Measurements from ENCODE around the gene IRGQ. TPM values are rescaled to one million over a fixed set of nuclear protein-coding genes. Genes with fewer than 3 reads are reported as not detected.
"Not testable (repeated sequence)": the region's sequence is repeated elsewhere in the genome, so short reads cannot be mapped to it uniquely, and the experiment has no call there.

The IRGQ gene
- polyA plus RNA-seq, 2 donors: 3.1 to 4.1 TPM

DNA sequence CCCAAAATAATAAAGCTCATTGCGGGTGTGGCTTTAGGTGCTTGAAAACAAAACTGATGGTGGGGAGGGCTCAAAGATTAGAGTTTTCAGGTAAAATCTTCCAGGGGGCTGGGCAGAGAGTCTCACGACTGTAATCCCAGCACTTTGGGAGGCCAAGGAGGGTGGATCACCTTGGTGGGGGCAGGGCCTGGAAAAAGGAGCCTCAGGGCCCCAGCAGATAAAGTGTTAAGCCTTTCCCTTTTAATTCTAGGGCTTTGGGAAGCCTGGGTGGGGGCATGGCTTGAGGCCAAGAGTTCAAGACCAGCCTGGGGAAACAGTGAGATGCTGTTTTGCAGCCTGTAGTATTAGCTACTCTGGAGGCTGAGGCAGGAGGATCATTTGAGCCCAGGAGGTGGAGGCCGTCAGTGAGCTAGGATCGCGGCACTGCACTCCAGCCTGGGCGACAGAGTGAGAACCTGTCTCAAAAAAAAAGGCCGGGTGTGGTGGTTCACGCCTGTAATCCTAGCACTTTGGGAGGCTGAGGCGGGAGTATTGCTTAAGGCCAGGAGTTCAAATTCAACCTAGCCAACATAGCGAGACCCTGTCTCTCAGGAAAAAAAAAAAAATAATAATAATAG is 1.7 kb downstream of the IRGQ start:
- H3K4me3 ChIP-seq (ENCODE audit: low read depth in 1 of 2, low read length in 2 of 2): peak overlapping the region in 1 of 2 donors; percentile 57

DNA sequence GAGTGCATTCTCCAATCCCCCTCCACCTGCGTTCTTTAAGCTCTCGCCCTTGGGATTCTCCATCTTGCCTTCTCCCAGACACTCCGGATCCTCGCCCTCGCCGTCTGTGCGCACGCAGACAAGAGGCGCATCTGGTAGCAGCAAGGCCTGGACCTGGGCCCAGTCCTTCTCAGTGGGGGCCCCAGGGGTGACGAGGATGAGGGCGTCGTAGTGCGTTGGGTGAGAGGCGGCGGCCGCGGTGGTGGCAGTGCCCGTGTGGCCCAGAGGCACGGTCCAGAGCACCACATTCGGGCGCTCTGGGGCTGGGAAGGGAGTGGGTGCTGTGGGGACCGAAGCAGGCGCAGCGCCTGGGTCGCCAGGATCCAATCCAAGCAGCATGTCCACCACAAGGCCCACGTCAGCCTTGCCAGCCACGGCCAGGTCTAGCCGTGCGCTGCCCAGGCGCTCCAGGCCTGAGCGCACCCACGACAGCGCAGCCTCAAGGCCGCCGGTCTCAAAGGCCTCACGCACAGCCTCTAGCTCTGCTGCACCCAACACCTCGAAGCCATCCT is 3.1 kb downstream of the IRGQ start:
- H3K4me1 ChIP-seq (ENCODE audit: control insufficient read depth in 2 of 2, insufficient read depth in 2 of 2, low read length in 1 of 2): peaks cover 7 to 8% of the 10 kb centered on the region in 2 donors
- H3K9me3 ChIP-seq (ENCODE audit: control insufficient read depth in 2 of 2, insufficient read depth in 1 of 2, low read depth in 1 of 2, low read length in 1 of 2): no peaks in the 10 kb centered on the region
- WGBS, 2 donors: 93 to 94% methylated on average over 37 of the region's 37 CpGs
- H3K27ac ChIP-seq (ENCODE audit: low read depth in 2 of 2, low read length in 1 of 2): no peak overlapping the region
- no peak overlapping the region for H3K4me3 ChIP-seq (ENCODE audit: low read depth in 1 of 2, low read length in 2 of 2)
- H3K27me3 ChIP-seq (ENCODE audit: control insufficient read depth in 1 of 2, insufficient read depth in 2 of 2, low read length in 2 of 2): no peaks in the 10 kb centered on the region
- peaks cover 0 to 22% of the 10 kb centered on the region in 2 donors for H3K36me3 ChIP-seq (ENCODE audit: control insufficient read depth in 2 of 2, insufficient read depth in 2 of 2, low read length in 1 of 2)

More for the DNA sequence above, 1.7 kb downstream of the IRGQ start:
- 83 to 84% methylated on average over 10 of the region's 10 CpGs for WGBS, 2 donors
- Histone ChIP-seq H3K9me3 (ENCODE audit: control insufficient read depth in 2 of 2, insufficient read depth in 1 of 2, low read depth in 1 of 2, low read length in 1 of 2) (no peaks in the 10 kb centered on the region), H3K27ac (ENCODE audit: low read depth in 2 of 2, low read length in 1 of 2) (no peak overlapping the region), H3K27me3 (ENCODE audit: control insufficient read depth in 1 of 2, insufficient read depth in 2 of 2, low read length in 2 of 2) (no peaks in the 10 kb centered on the region), H3K4me1 (ENCODE audit: control insufficient read depth in 2 of 2, insufficient read depth in 2 of 2, low read length in 1 of 2) (peaks cover 7 to 8% of the 10 kb centered on the region in 2 donors), H3K36me3 (ENCODE audit: control insufficient read depth in 2 of 2, insufficient read depth in 2 of 2, low read length in 1 of 2) (peaks cover 4 to 28% of the 10 kb centered on the region in 2 donors)

DNA sequence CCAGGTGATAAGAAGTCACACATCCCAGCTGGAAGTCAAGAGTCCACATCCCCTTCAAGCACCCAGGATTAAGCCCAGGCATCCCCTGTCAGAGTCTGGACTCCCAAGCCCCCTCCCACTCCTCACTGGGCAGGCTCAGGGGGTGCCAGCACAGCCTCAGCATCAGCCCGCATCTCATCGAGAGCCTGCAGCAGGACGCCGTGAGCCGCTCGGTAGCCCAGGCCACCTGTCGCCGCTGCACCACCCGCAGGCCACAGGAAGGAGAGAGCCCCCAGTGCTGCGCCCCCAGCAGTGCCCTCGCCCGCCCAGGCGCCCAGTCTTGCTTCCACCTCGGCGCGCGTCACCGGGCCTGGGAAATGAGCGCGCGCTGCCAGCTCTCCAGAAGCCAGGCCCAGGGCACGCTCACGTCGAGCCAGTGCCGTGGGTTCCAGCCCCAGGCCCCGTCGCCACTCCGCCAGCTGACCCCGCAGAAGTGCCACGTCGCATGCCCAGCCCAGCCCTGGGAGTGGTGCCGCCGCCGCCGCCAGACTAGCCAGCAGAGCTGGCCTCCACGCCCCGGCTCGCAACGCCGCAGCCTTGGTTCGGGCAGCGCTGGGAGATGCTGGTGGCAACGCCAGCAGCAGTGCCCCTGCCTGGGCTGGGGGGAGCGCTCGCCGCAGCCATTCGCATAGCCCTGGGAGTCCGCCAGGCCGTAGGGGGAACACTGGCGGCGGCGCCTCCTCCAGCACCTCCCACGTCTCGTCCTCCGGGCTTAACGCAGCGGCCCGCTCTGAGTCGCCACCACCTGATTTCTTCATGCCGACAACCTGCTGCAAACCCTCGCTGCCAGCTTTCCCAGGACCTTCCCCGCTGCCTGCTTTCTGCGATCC is 3.8 kb downstream of the IRGQ start:
- 94 to 96% methylated on average over 60 to 63 of the region's 63 CpGs for WGBS, 2 donors
- Histone ChIP-seq H3K36me3 (ENCODE audit: control insufficient read depth in 2 of 2, insufficient read depth in 2 of 2, low read length in 1 of 2) (peaks cover 0 to 22% of the 10 kb centered on the region in 2 donors), H3K27me3 (ENCODE audit: control insufficient read depth in 1 of 2, insufficient read depth in 2 of 2, low read length in 2 of 2) (no peaks in the 10 kb centered on the region), H3K27ac (ENCODE audit: low read depth in 2 of 2, low read length in 1 of 2) (no peak overlapping the region), H3K4me3 (ENCODE audit: low read depth in 1 of 2, low read length in 2 of 2) (no peak overlapping the region), H3K4me1 (ENCODE audit: control insufficient read depth in 2 of 2, insufficient read depth in 2 of 2, low read length in 1 of 2) (peaks cover 4 to 6% of the 10 kb centered on the region in 2 donors), H3K9me3 (ENCODE audit: control insufficient read depth in 2 of 2, insufficient read depth in 1 of 2, low read depth in 1 of 2, low read length in 1 of 2) (no peaks in the 10 kb centered on the region)

DNA sequence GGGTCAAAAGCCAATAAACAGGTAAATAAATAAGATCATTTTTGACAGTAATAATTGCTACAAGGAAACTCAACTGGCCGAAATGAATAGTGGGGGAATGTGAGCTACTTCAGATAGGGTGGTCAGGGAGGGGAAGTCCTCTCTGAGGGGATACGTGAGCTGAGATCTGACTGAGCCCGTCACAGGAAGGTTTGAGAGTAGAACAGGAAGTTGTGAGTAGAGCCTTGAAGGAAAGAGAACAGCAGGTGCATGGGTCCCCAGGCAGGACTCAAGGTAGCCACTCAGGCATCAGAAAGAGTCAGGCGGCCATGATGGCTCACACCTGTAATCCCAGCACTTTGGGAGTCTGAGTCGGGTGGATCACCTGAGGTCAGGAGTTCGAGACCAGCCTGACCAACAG is 6.3 kb downstream of the IRGQ start:
- Histone ChIP-seq H3K27ac (ENCODE audit: low read depth in 2 of 2, low read length in 1 of 2) (no peak overlapping the region), H3K4me3 (ENCODE audit: low read depth in 1 of 2, low read length in 2 of 2) (no peak overlapping the region), H3K36me3 (ENCODE audit: control insufficient read depth in 2 of 2, insufficient read depth in 2 of 2, low read length in 1 of 2) (peaks cover 3 to 24% of the 10 kb centered on the region in 2 donors)

DNA sequence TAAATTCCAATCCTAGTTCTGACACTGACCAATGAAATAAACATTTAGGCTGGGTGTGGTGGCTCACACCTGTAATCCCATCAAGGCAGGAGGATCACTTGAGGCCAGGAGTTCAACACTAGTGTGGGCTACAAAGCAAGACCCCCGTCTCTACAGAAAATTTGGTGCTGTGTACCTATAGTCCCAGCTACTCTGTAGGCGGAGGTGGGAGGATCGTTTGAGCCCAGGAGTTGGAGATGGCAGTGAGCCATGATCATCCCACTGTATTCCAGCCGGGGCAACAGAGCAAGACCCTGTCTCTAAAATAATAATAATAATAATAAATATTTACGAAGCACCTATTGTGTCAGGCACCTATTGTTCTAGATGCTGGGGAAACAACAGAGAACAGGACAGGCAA is 6.7 kb downstream of the IRGQ start:
- no peaks in the 10 kb centered on the region for H3K9me3 ChIP-seq (ENCODE audit: control insufficient read depth in 2 of 2, insufficient read depth in 1 of 2, low read depth in 1 of 2, low read length in 1 of 2)
- no peak overlapping the region for H3K4me3 ChIP-seq (ENCODE audit: low read depth in 1 of 2, low read length in 2 of 2)
- 86 to 89% methylated on average over 5 of the region's 5 CpGs for WGBS, 2 donors
- H3K27me3 ChIP-seq (ENCODE audit: control insufficient read depth in 1 of 2, insufficient read depth in 2 of 2, low read length in 2 of 2): no peaks in the 10 kb centered on the region
- peaks cover 3 to 24% of the 10 kb centered on the region in 2 donors for H3K36me3 ChIP-seq (ENCODE audit: control insufficient read depth in 2 of 2, insufficient read depth in 2 of 2, low read length in 1 of 2)
- H3K4me1 ChIP-seq (ENCODE audit: control insufficient read depth in 2 of 2, insufficient read depth in 2 of 2, low read length in 1 of 2): no peaks in the 10 kb centered on the region
- H3K27ac ChIP-seq (ENCODE audit: low read depth in 2 of 2, low read length in 1 of 2): no peak overlapping the region

More for the DNA sequence above, 6.3 kb downstream of the IRGQ start:
- Histone ChIP-seq H3K4me1 (ENCODE audit: control insufficient read depth in 2 of 2, insufficient read depth in 2 of 2, low read length in 1 of 2) (no peaks in the 10 kb centered on the region), H3K27me3 (ENCODE audit: control insufficient read depth in 1 of 2, insufficient read depth in 2 of 2, low read length in 2 of 2) (no peaks in the 10 kb centered on the region), H3K9me3 (ENCODE audit: control insufficient read depth in 2 of 2, insufficient read depth in 1 of 2, low read depth in 1 of 2, low read length in 1 of 2) (no peaks in the 10 kb centered on the region)
- 80 to 84% methylated on average over 6 of the region's 6 CpGs for WGBS, 2 donors

DNA sequence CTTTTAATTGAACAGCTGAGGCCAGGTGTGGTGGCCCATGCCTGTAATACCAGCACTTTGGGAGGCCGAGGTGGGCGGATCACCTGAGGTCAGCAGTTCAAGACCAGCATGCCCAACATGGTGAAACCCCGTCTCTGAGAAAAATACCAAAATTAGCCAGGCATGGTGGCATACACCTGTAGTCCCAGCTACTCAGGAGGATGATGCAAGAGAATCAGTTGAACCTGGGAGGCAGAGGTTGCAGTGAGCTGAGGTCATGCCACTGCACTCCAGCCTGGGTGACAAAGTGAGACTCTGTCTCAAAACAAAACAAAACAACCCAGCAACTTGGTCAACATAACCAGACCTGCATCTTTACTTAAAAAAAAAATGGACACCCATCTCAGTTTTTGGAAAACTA is 8.9 kb downstream of the IRGQ start:
- not testable (repeated sequence) for H3K4me3 ChIP-seq (ENCODE audit: low read depth in 1 of 2, low read length in 2 of 2); H3K36me3 ChIP-seq (ENCODE audit: control insufficient read depth in 2 of 2, insufficient read depth in 2 of 2, low read length in 1 of 2); H3K27ac ChIP-seq (ENCODE audit: low read depth in 2 of 2, low read length in 1 of 2); H3K9me3 ChIP-seq (ENCODE audit: control insufficient read depth in 2 of 2, insufficient read depth in 1 of 2, low read depth in 1 of 2, low read length in 1 of 2); H3K27me3 ChIP-seq (ENCODE audit: control insufficient read depth in 1 of 2, insufficient read depth in 2 of 2, low read length in 2 of 2); H3K4me1 ChIP-seq (ENCODE audit: control insufficient read depth in 2 of 2, insufficient read depth in 2 of 2, low read length in 1 of 2)
- WGBS, 2 donors: 92 to 96% methylated on average over 3 of the region's 3 CpGs

DNA sequence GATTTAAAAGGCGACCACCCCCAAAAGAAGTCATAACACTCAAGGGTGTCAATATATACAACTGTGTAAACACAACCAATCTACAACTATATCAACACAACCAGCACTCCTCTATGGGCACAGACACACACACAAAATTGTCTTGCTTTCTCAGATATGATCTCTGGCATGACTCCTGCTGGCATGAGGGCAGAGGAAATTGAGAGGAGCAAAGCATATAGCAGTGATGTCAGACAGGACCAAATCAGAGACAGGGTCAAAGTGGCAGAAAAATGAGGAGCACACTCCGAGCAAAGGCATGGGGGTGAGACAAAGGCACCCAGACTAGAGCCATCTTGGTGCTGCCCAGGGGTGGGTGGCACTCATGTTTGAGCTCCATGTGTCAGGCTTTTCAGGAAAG is 9.6 kb downstream of the IRGQ start:
- peaks cover 0 to under 1% of the 10 kb centered on the region in 2 donors for H3K4me1 ChIP-seq (ENCODE audit: control insufficient read depth in 2 of 2, insufficient read depth in 2 of 2, low read length in 1 of 2)
- H3K27ac ChIP-seq (ENCODE audit: low read depth in 2 of 2, low read length in 1 of 2): no peak overlapping the region
- no peaks in the 10 kb centered on the region for H3K9me3 ChIP-seq (ENCODE audit: control insufficient read depth in 2 of 2, insufficient read depth in 1 of 2, low read depth in 1 of 2, low read length in 1 of 2)
- 77 to 91% methylated on average over 2 of the region's 2 CpGs for WGBS, 2 donors
- no peak overlapping the region for H3K4me3 ChIP-seq (ENCODE audit: low read depth in 1 of 2, low read length in 2 of 2)
- H3K36me3 ChIP-seq (ENCODE audit: control insufficient read depth in 2 of 2, insufficient read depth in 2 of 2, low read length in 1 of 2): peaks cover 3 to 8% of the 10 kb centered on the region in 2 donors
- no peaks in the 10 kb centered on the region for H3K27me3 ChIP-seq (ENCODE audit: control insufficient read depth in 1 of 2, insufficient read depth in 2 of 2, low read length in 2 of 2)

DNA sequence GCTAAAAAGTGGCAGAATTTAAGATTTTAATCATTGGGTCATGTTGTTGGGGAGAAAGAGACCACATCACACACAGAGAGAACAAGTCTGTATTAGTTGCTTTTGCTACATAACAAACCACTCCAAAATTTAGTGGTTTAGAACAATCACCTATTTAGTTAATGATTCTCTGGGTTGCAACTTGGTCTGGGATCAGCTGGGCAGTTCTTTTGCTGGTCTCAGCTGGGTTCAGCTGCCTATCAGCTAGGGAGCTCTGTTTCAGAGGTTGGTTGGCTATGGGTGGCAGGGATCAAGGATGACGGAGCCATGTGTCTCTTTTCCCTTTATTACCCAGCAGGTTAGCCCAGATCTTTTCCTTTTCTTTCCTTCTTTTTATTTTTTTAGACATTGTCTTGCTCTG is 11.4 kb downstream of the IRGQ start:
- peaks cover 2 to 3% of the 10 kb centered on the region in 2 donors for H3K36me3 ChIP-seq (ENCODE audit: control insufficient read depth in 2 of 2, insufficient read depth in 2 of 2, low read length in 1 of 2)
- H3K27me3 ChIP-seq (ENCODE audit: control insufficient read depth in 1 of 2, insufficient read depth in 2 of 2, low read length in 2 of 2): no peaks in the 10 kb centered on the region
- no peak overlapping the region for H3K4me3 ChIP-seq (ENCODE audit: low read depth in 1 of 2, low read length in 2 of 2)
- H3K4me1 ChIP-seq (ENCODE audit: control insufficient read depth in 2 of 2, insufficient read depth in 2 of 2, low read length in 1 of 2): peaks cover 0 to 5% of the 10 kb centered on the region in 2 donors
- WGBS, 2 donors: 75 to 98% methylated on average over 1 of the region's 1 CpG
- no peak overlapping the region for H3K27ac ChIP-seq (ENCODE audit: low read depth in 2 of 2, low read length in 1 of 2)
- H3K9me3 ChIP-seq (ENCODE audit: control insufficient read depth in 2 of 2, insufficient read depth in 1 of 2, low read depth in 1 of 2, low read length in 1 of 2): no peaks in the 10 kb centered on the region

DNA sequence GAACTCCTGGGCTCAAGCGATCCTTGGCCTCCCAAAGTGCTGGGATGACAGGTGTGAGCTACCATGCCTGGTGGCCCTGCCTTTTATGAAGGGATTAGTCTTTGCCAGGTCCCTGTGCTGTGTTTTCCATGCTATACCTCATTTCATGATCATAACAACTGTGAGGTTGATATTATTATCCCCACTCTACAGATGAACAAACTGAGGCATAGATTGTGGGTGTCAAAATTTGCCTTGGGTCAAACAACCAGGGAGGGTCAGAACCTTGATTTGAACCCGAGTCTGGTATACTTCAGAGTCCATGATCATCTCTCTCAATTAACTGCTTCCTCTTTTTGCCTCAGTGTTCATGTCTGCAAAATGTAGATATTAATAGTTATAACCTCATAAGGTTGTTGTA is 13.4 kb downstream of the IRGQ start:
- H3K36me3 ChIP-seq (ENCODE audit: control insufficient read depth in 2 of 2, insufficient read depth in 2 of 2, low read length in 1 of 2): peaks cover 2 to 3% of the 10 kb centered on the region in 2 donors
- H3K4me1 ChIP-seq (ENCODE audit: control insufficient read depth in 2 of 2, insufficient read depth in 2 of 2, low read length in 1 of 2): peaks cover 0 to 5% of the 10 kb centered on the region in 2 donors
- no peaks in the 10 kb centered on the region for H3K27me3 ChIP-seq (ENCODE audit: control insufficient read depth in 1 of 2, insufficient read depth in 2 of 2, low read length in 2 of 2)
- H3K27ac ChIP-seq (ENCODE audit: low read depth in 2 of 2, low read length in 1 of 2): no peak overlapping the region
- H3K9me3 ChIP-seq (ENCODE audit: control insufficient read depth in 2 of 2, insufficient read depth in 1 of 2, low read depth in 1 of 2, low read length in 1 of 2): no peaks in the 10 kb centered on the region
- 93 to 99% methylated on average over 2 of the region's 2 CpGs for WGBS, 2 donors
- no peak overlapping the region for H3K4me3 ChIP-seq (ENCODE audit: low read depth in 1 of 2, low read length in 2 of 2)
